Activated CD4-positive, alpha-beta memory T cell treated with anti-CD3 and anti-CD28 coated beads for 36 hours (primary cell): ENCODE measurements around the gene SFT2D3. TPM values are rescaled to one million over a fixed set of nuclear protein-coding genes. Genes with fewer than 3 reads are reported as not detected.

ENCODE experiments used
- CTCF ChIA-PET: fragments of 350-600 bp; sonication (Branson Sonifier 250); formaldehyde crosslinking; loops from one replicate; lab custom pipeline; 2021; ENCODE audit warnings: antibody characterized with exemption, inconsistent platforms; lab: Charles Lee
- POLR2A ChIA-PET: fragments of 350-600 bp; sonication (Branson Sonifier 250); formaldehyde crosslinking; loops from one replicate; lab custom pipeline; 2021; ENCODE audit warnings: antibody characterized with exemption; lab: Charles Lee
- DNase-seq: peaks from one replicate; pipeline ENCODE4 v3.0.0-alpha.2; 2020
- H3K27ac Mint-ChIP-seq: one replicate; pipeline ENCODE4 v1.8.0; 2021; ENCODE audit warnings: mixed read lengths
- H3K27me3 Mint-ChIP-seq: one replicate; pipeline ENCODE4 v1.8.0; 2021; ENCODE audit warnings: mixed read lengths
- H3K36me3 Mint-ChIP-seq: one replicate; pipeline ENCODE4 v1.8.0; 2021; ENCODE audit warnings: mixed read lengths
- H3K4me1 Mint-ChIP-seq: one replicate; pipeline ENCODE4 v1.8.0; 2021; ENCODE audit warnings: low read depth, mixed read lengths
- H3K4me3 Mint-ChIP-seq: one replicate; pipeline ENCODE4 v1.8.0; 2021; ENCODE audit warnings: mild to moderate bottlenecking, mixed read lengths
- H3K9me3 Mint-ChIP-seq: one replicate; pipeline ENCODE4 v1.8.0; 2021; ENCODE audit warnings: mixed read lengths
- intact Hi-C: fragments of 100-400 bp; cut with micrococcal nuclease; formaldehyde crosslinking; loops from one replicate; pipeline ENCODE4 v1.15.1; 2023
- total RNA-seq, 2 experiments: library from RNA; stranded (reverse); gene quantifications; one replicate each; pipeline ENCODE4 v1.2.3, GENCODE V29; 2021

Gene SFT2D3
- total RNA-seq = 1 to 10 TPM; 3.1 to 3.6 TPM

- intact Hi-C loops = loop anchor here (1.0 to 5.0 kb wide), 8 partner anchors 36 to 390 kb away; partner anchors contain the start of genes IWS1, MAP3K2, POLR2D and SAP130
- peak within 1 kb of the TSS; percentile 95 for H3K27ac Mint-ChIP-seq
- CTCF ChIA-PET = interaction anchor here (1.0 to 1.6 kb wide), 2 partner anchors 10 to 110 kb away, joined by 3 to 5 read pairs; partner anchors contain the start of gene WDR33
- no peaks in the 10 kb centered on the region for H3K27me3 Mint-ChIP-seq
- peaks cover 37% of the 10 kb centered on the region for H3K4me1 Mint-ChIP-seq
- DNase-seq = peak; percentile 95
- peak within 1 kb of the TSS; percentile 92 for H3K4me3 Mint-ChIP-seq
- POLR2A ChIA-PET = interaction anchor here (0.9 to 1.9 kb wide), 6 partner anchors 9 to 390 kb away, joined by 3 to 8 read pairs (median 4); partner anchors contain the start of genes IWS1, UGGT1 and WDR33
- H3K36me3 Mint-ChIP-seq = peaks cover 20% of the 10 kb centered on the region
- no peaks in the 10 kb centered on the region for H3K9me3 Mint-ChIP-seq
Observed at GRCh38 chr2:127701193-127701650, at the start of gene SFT2D3. Gene SFT2D3 (plus strand): TSS chr2:127701497. CDS start chr2:127701529, 32 bp downstream.

- POLR2A ChIA-PET = interaction anchor here (0.6 kb wide), 1 partner anchor 385 kb away, joined by 3 read pairs; no protein-coding TSS in a partner anchor
- CTCF ChIA-PET = interaction anchor here (1.1 to 3.1 kb wide), 4 partner anchors 10 to 69 kb away, joined by 4 to 33 read pairs (median 4); no protein-coding TSS in a partner anchor
- H3K27ac Mint-ChIP-seq = no peak overlapping the region
- no peaks in the 10 kb centered on the region for H3K36me3 Mint-ChIP-seq
- no peaks in the 10 kb centered on the region for H3K27me3 Mint-ChIP-seq
- intact Hi-C loops = no loop called here
- H3K4me1 Mint-ChIP-seq = peaks cover 7% of the 10 kb centered on the region
- H3K4me3 Mint-ChIP-seq = no peak overlapping the region
- no peaks in the 10 kb centered on the region for H3K9me3 Mint-ChIP-seq
- no peak for DNase-seq
Observed at GRCh38 chr2:127651971-127652550, 49.2 kb upstream of the SFT2D3 start.

GRCh38 chr2:127652786-127653357 lies 48.4 kb upstream of the SFT2D3 start:
- Mint-ChIP-seq H3K4me1 (peaks cover 7% of the 10 kb centered on the region), H3K27me3 (peaks cover 1% of the 10 kb centered on the region), H3K36me3 (no peaks in the 10 kb centered on the region), H3K4me3 (no peak overlapping the region), H3K9me3 (no peaks in the 10 kb centered on the region), H3K27ac (no peak overlapping the region)
- ChIA-PET CTCF (interaction anchor here (1.1 to 3.1 kb wide), 4 partner anchors 11 to 70 kb away, joined by 4 to 33 read pairs (median 4); no protein-coding TSS in a partner anchor), POLR2A (interaction anchor here (0.6 kb wide), 1 partner anchor 385 kb away, joined by 3 read pairs; no protein-coding TSS in a partner anchor)
- intact Hi-C loops = no loop called here
- DNase-seq = no peak

GRCh38 chr2:127653421-127654083 lies 47.7 kb upstream of the SFT2D3 start:
- intact Hi-C loops = no loop called here
- H3K4me3 Mint-ChIP-seq = no peak overlapping the region
- peaks cover 7% of the 10 kb centered on the region for H3K4me1 Mint-ChIP-seq
- POLR2A ChIA-PET = no interaction called here
- peaks cover 3% of the 10 kb centered on the region for H3K27me3 Mint-ChIP-seq
- no peak for DNase-seq
- CTCF ChIA-PET = interaction anchor here (1.1 to 3.1 kb wide), 2 partner anchors 62 to 71 kb away, joined by 4 to 33 read pairs; no protein-coding TSS in a partner anchor
- no peak overlapping the region for H3K27ac Mint-ChIP-seq
- H3K9me3 Mint-ChIP-seq = no peaks in the 10 kb centered on the region
- H3K36me3 Mint-ChIP-seq = no peaks in the 10 kb centered on the region

- intact Hi-C loops = no loop called here
- peaks cover 3% of the 10 kb centered on the region for H3K4me1 Mint-ChIP-seq
- H3K4me3 Mint-ChIP-seq = no peak overlapping the region
- CTCF ChIA-PET = interaction anchor here (3.1 kb wide), 1 partner anchor 63 kb away, joined by 33 read pairs; no protein-coding TSS in a partner anchor
- no peak overlapping the region for H3K27ac Mint-ChIP-seq
- H3K9me3 Mint-ChIP-seq = no peaks in the 10 kb centered on the region
- no peaks in the 10 kb centered on the region for H3K36me3 Mint-ChIP-seq
- peaks cover 3% of the 10 kb centered on the region for H3K27me3 Mint-ChIP-seq
- POLR2A ChIA-PET = no interaction called here
- no peak for DNase-seq
Observed at GRCh38 chr2:127654084-127654837, 47.0 kb upstream of the SFT2D3 start.

GRCh38 chr2:127654838-127655175 lies 46.5 kb upstream of the SFT2D3 start:
- DNase-seq = no peak
- H3K9me3 Mint-ChIP-seq = no peaks in the 10 kb centered on the region

GRCh38 chr2:127655209-127656073 lies 45.9 kb upstream of the SFT2D3 start:
- H3K9me3 Mint-ChIP-seq = no peaks in the 10 kb centered on the region
- no peaks in the 10 kb centered on the region for H3K36me3 Mint-ChIP-seq
- ChIA-PET CTCF (interaction anchor here (0.6 to 1.1 kb wide), 2 partner anchors 64 to 378 kb away, joined by 3 to 5 read pairs; no protein-coding TSS in a partner anchor), POLR2A (interaction anchor here (0.5 kb wide), 1 partner anchor 140 kb away, joined by 4 read pairs; no protein-coding TSS in a partner anchor)
- intact Hi-C loops = no loop called here
- H3K4me1 Mint-ChIP-seq = no peaks in the 10 kb centered on the region
- peaks cover 3% of the 10 kb centered on the region for H3K27me3 Mint-ChIP-seq
- H3K27ac Mint-ChIP-seq = no peak overlapping the region
- no peak for DNase-seq
- H3K4me3 Mint-ChIP-seq = no peak overlapping the region

More at GRCh38 chr2:127654838-127655175, 46.5 kb upstream of the SFT2D3 start:
- Mint-ChIP-seq H3K36me3 (no peaks in the 10 kb centered on the region), H3K27ac (no peak overlapping the region), H3K27me3 (peaks cover 3% of the 10 kb centered on the region), H3K4me1 (no peaks in the 10 kb centered on the region), H3K4me3 (no peak overlapping the region)
- intact Hi-C loops = no loop called here
- POLR2A ChIA-PET = no interaction called here
- CTCF ChIA-PET = no interaction called here

- no peak overlapping the region for H3K27ac Mint-ChIP-seq
- intact Hi-C loops = no loop called here
- DNase-seq = no peak
- ChIA-PET POLR2A (no interaction called here), CTCF (no interaction called here)
- H3K4me3 Mint-ChIP-seq = no peak overlapping the region
- no peaks in the 10 kb centered on the region for H3K36me3 Mint-ChIP-seq
- no peaks in the 10 kb centered on the region for H3K9me3 Mint-ChIP-seq
- H3K27me3 Mint-ChIP-seq = peaks cover 11% of the 10 kb centered on the region
- no peaks in the 10 kb centered on the region for H3K4me1 Mint-ChIP-seq
Observed at GRCh38 chr2:127656569-127657231, 44.6 kb upstream of the SFT2D3 start.

- no peak overlapping the region for H3K4me3 Mint-ChIP-seq
- ChIA-PET POLR2A (no interaction called here), CTCF (no interaction called here)
- no peak overlapping the region for H3K27ac Mint-ChIP-seq
- no peaks in the 10 kb centered on the region for H3K4me1 Mint-ChIP-seq
- intact Hi-C loops = no loop called here
- H3K36me3 Mint-ChIP-seq = no peaks in the 10 kb centered on the region
- no peaks in the 10 kb centered on the region for H3K9me3 Mint-ChIP-seq
- no peak for DNase-seq
- H3K27me3 Mint-ChIP-seq = peaks cover 14% of the 10 kb centered on the region
Observed at GRCh38 chr2:127657232-127657595, 44.1 kb upstream of the SFT2D3 start.

GRCh38 chr2:127658146-127658545 lies 43.2 kb upstream of the SFT2D3 start:
- CTCF ChIA-PET = no interaction called here

More at GRCh38 chr2:127658146-127658545, 43.2 kb upstream of the SFT2D3 start:
- intact Hi-C loops = no loop called here
- no peak for DNase-seq
- no peak overlapping the region for H3K27ac Mint-ChIP-seq
- no peak overlapping the region for H3K4me3 Mint-ChIP-seq
- POLR2A ChIA-PET = no interaction called here
- no peaks in the 10 kb centered on the region for H3K9me3 Mint-ChIP-seq
- peaks cover 19% of the 10 kb centered on the region for H3K27me3 Mint-ChIP-seq
- H3K4me1 Mint-ChIP-seq = no peaks in the 10 kb centered on the region
- H3K36me3 Mint-ChIP-seq = no peaks in the 10 kb centered on the region
